ENCODE results near the gene NR2F1.

Gene NR2F1

GRCh38 chr5:93600409-93601070 lies 17.5 kb downstream of the NR2F1 start (continued):
- TF ChIP-seq ZNF26 (tag by site-specific recombination; IDR thresholded peaks at IDR 0.05), result no peak
- peak; percentile 67 for TF ChIP-seq ZEB2 (tag by site-specific recombination; IDR thresholded peaks at IDR 0.05)
- peak; percentile 79; the same call in 1 of the 2 replicates for TF ChIP-seq MZF1 (tag by site-specific recombination; IDR thresholded peaks at IDR 0.05; ENCODE audit: borderline replicate concordance)
- peak; percentile 71 for TF ChIP-seq BCL6B (tag by site-specific recombination; IDR thresholded peaks at IDR 0.05)
- TF ChIP-seq SP7 (tag by site-specific recombination; IDR thresholded peaks at IDR 0.05), result peak; percentile 66
- no peak for TF ChIP-seq ZNF169 (tag by site-specific recombination; IDR thresholded peaks at IDR 0.05)
- 0 out of 2 replicates have a peak, but pooled peaks have one; percentile 46 for TF ChIP-seq TSHZ1 (tag by site-specific recombination; IDR thresholded peaks at IDR 0.05; ENCODE audit: borderline replicate concordance)
- peak; percentile 77 for TF ChIP-seq IKZF3 (tag by site-specific recombination; IDR thresholded peaks at IDR 0.05)
- TF ChIP-seq ZNF560 (tag by site-specific recombination; IDR thresholded peaks at IDR 0.05; ENCODE audit: borderline replicate concordance), result no peak
- no peak for TF ChIP-seq SP2 (tag by site-specific recombination; IDR thresholded peaks at IDR 0.05)
- TF ChIP-seq ZBTB17 (tag by site-specific recombination; IDR thresholded peaks at IDR 0.05), result peak; percentile 32
- TF ChIP-seq FEZF1 (tag by site-specific recombination; IDR thresholded peaks at IDR 0.05), result peak; percentile 48
- TF ChIP-seq BCL11B (tag by site-specific recombination; IDR thresholded peaks at IDR 0.05; ENCODE audit: low read depth), result no peak
- TF ChIP-seq PATZ1 (tag by site-specific recombination; IDR thresholded peaks at IDR 0.05), result 0 out of 2 replicates have a peak, but pooled peaks have one; percentile 39
- TF ChIP-seq ZNF157 (tag by site-specific recombination; IDR thresholded peaks at IDR 0.05), result no peak
- no peak for TF ChIP-seq ZNF548 (tag by site-specific recombination; IDR thresholded peaks at IDR 0.05)
- TF ChIP-seq ZNF626 (tag by site-specific recombination; IDR thresholded peaks at IDR 0.05), result no peak
- no peak for TF ChIP-seq ZNF830 (tag by site-specific recombination; IDR thresholded peaks at IDR 0.05; ENCODE audit: low read depth)
- no peak for TF ChIP-seq ATF2 (tag by site-specific recombination; IDR thresholded peaks at IDR 0.05; ENCODE audit: low read depth)
- TF ChIP-seq ZNF132 (tag by site-specific recombination; IDR thresholded peaks at IDR 0.05; ENCODE audit: borderline replicate concordance), result no peak
- TF ChIP-seq PRDM10 (tag by site-specific recombination; IDR thresholded peaks at IDR 0.05), result peak; percentile 81
- 0 out of 2 replicates have a peak, but pooled peaks have one; percentile 27 for TF ChIP-seq KLF9 (tag by site-specific recombination; IDR thresholded peaks at IDR 0.05; ENCODE audit: low read depth)
- 0 out of 2 replicates have a peak, but pooled peaks have one; percentile 12 for TF ChIP-seq ZFHX2 (tag by site-specific recombination; conservative IDR thresholded peaks at IDR 0.05)
- TF ChIP-seq ZNF843 (tag by site-specific recombination; IDR thresholded peaks at IDR 0.05), result peak; percentile 27; the same call in 1 of the 2 replicates
- 0 out of 2 replicates have a peak, but pooled peaks have one; percentile 5 for TF ChIP-seq ZNF600 (tag by site-specific recombination; IDR thresholded peaks at IDR 0.05)
- no peak for TF ChIP-seq ZNF23 (tag by site-specific recombination; IDR thresholded peaks at IDR 0.05; ENCODE audit: borderline replicate concordance)
